Panc1 (cell line): Measurements from ENCODE around the gene SLC22A23.

Experiments used
- POLR2AphosphoS5 ChIP-seq: IDR thresholded peaks from 2 replicates; pipeline ENCODE4 v1.6.1; 2012; ENCODE audit warnings: mild to moderate bottlenecking, low read depth, low read length, moderate library complexity
- SIN3A ChIP-seq: IDR thresholded peaks from 2 replicates; pipeline ENCODE4 v1.6.1; 2012; ENCODE audit warnings: low read depth, mild to moderate bottlenecking, low read length, moderate library complexity, borderline replicate concordance; ENCODE audit not compliant: insufficient read depth
- TCF7L2 ChIP-seq: IDR thresholded peaks from 2 replicates; pipeline ENCODE4 v1.6.1; 2011; ENCODE audit warnings: mild to moderate bottlenecking, low read depth, low read length, inconsistent platforms
- TF ChIP-seq, protein P1 (sequence below): fragments of 450-650 bp; IDR thresholded peaks from 2 replicates; pipeline ENCODE4 v1.5.1; 2017; ENCODE audit warnings: mild to moderate bottlenecking
- TF ChIP-seq, protein P2 (sequence below), 2 experiments: IDR thresholded peaks; 2 replicates each; pipeline ENCODE4 v1.6.1; 2011 to 2012; ENCODE audit warnings: low read depth in 2 of 2, control low read depth in 1 of 2, low read length in 1 of 2, mild to moderate bottlenecking in 1 of 2, moderate library complexity in 1 of 2; ENCODE audit not compliant: insufficient read depth in 1 of 2

DNA sequence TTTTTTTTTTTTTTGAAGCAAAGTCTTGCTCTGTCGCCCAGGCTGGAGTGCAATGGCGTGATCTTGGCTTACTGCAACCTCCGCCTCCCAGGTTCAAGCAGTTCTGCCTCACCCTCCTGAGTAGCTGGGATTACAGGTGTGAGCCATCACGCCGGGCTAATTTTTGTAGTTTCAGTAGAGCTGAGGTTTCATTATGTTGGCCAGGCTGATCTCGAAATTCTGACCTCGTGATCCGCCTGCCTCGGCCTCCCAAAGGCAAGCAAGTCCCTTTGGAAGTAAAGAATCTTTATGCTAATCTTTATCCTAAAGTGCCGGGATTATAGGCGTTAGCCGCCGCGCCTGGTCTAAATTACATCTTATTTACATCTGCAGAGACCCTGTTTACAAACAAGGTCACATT lies 196.6 kb downstream of the SLC22A23 start:
- TF ChIP-seq, protein P1, sequence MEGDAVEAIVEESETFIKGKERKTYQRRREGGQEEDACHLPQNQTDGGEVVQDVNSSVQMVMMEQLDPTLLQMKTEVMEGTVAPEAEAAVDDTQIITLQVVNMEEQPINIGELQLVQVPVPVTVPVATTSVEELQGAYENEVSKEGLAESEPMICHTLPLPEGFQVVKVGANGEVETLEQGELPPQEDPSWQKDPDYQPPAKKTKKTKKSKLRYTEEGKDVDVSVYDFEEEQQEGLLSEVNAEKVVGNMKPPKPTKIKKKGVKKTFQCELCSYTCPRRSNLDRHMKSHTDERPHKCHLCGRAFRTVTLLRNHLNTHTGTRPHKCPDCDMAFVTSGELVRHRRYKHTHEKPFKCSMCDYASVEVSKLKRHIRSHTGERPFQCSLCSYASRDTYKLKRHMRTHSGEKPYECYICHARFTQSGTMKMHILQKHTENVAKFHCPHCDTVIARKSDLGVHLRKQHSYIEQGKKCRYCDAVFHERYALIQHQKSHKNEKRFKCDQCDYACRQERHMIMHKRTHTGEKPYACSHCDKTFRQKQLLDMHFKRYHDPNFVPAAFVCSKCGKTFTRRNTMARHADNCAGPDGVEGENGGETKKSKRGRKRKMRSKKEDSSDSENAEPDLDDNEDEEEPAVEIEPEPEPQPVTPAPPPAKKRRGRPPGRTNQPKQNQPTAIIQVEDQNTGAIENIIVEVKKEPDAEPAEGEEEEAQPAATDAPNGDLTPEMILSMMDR, result no peak
- TF ChIP-seq, protein P2, sequence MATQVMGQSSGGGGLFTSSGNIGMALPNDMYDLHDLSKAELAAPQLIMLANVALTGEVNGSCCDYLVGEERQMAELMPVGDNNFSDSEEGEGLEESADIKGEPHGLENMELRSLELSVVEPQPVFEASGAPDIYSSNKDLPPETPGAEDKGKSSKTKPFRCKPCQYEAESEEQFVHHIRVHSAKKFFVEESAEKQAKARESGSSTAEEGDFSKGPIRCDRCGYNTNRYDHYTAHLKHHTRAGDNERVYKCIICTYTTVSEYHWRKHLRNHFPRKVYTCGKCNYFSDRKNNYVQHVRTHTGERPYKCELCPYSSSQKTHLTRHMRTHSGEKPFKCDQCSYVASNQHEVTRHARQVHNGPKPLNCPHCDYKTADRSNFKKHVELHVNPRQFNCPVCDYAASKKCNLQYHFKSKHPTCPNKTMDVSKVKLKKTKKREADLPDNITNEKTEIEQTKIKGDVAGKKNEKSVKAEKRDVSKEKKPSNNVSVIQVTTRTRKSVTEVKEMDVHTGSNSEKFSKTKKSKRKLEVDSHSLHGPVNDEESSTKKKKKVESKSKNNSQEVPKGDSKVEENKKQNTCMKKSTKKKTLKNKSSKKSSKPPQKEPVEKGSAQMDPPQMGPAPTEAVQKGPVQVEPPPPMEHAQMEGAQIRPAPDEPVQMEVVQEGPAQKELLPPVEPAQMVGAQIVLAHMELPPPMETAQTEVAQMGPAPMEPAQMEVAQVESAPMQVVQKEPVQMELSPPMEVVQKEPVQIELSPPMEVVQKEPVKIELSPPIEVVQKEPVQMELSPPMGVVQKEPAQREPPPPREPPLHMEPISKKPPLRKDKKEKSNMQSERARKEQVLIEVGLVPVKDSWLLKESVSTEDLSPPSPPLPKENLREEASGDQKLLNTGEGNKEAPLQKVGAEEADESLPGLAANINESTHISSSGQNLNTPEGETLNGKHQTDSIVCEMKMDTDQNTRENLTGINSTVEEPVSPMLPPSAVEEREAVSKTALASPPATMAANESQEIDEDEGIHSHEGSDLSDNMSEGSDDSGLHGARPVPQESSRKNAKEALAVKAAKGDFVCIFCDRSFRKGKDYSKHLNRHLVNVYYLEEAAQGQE (IDR thresholded peaks at IDR 0.05; ENCODE audit: insufficient read depth in 1 of 2, low read depth in 2 of 2, low read length in 1 of 2), result no peak
- TF ChIP-seq SIN3A, result no peak
- no peak for TF ChIP-seq POLR2AphosphoS5
- TF ChIP-seq TCF7L2, result no peak
